ENCODE measurements around the gene CPN2.

CPN2 gene

GRCh38 chr3:194320744-194321243 is 30.3 kb downstream of the CPN2 start:
- Mint-ChIP-seq H3K27ac (ENCODE audit: low read depth) (no peak overlapping the region), H3K27me3 (peaks cover 38% of the 10 kb centered on the region), H3K4me3 (no peak overlapping the region), H3K9me3 (peaks cover 9% of the 10 kb centered on the region), H3K36me3 (ENCODE audit: insufficient read depth) (peaks cover 3% of the 10 kb centered on the region), H3K4me1 (no peaks in the 10 kb centered on the region)
- no peak for DNase-seq (ENCODE audit: low spot score in 2 of 2)
- ATAC-seq (replicated peaks; ENCODE audit: extremely low read depth, poor library complexity, severe bottlenecking), result no peak

GRCh38 chr3:194320100-194320499 is 31.0 kb downstream of the CPN2 start:
- Mint-ChIP-seq H3K36me3 (ENCODE audit: insufficient read depth) (peaks cover 3% of the 10 kb centered on the region), H3K27me3 (peaks cover 43% of the 10 kb centered on the region), H3K9me3 (peaks cover 9% of the 10 kb centered on the region), H3K4me1 (peaks cover 3% of the 10 kb centered on the region), H3K27ac (ENCODE audit: low read depth) (no peak overlapping the region), H3K4me3 (no peak overlapping the region)
- DNase-seq (ENCODE audit: low spot score in 2 of 2) (no peak), ATAC-seq (replicated peaks; ENCODE audit: extremely low read depth, poor library complexity, severe bottlenecking) (no peak)

DNA sequence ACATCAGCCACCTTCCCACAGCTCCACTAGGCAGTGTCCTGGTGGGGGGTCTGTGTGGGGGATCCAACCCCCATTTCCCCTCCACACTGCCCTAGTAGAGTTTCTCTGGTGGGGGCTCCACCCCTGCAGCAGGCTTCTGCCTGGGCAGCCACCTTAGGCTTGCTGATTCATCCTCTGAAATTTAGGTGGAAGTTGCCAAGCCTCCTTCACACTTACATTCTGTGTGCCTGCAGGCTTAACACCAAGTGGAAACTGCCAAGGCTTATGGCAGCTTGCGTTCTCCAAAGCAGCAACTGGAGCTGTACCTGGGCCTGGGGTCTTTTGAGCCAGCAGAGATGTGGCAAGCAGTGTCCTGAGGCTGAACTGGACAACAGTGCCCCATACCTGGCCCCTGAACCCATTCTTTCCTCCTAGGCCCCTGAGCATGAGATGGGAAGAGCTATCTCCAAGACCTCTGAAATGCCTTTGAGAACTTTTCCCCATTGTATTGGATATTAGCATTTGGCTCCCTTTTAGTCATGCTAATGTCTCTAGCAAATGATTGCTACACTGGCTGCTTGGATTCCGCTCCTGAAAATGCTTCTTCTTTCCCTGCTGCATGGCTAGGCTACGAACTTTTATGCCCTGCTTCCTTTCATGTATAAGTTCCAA is 32.5 kb downstream of the CPN2 start:
- peaks cover 49% of the 10 kb centered on the region for H3K27me3 Mint-ChIP-seq
- H3K4me3 Mint-ChIP-seq, result no peak overlapping the region

DNA sequence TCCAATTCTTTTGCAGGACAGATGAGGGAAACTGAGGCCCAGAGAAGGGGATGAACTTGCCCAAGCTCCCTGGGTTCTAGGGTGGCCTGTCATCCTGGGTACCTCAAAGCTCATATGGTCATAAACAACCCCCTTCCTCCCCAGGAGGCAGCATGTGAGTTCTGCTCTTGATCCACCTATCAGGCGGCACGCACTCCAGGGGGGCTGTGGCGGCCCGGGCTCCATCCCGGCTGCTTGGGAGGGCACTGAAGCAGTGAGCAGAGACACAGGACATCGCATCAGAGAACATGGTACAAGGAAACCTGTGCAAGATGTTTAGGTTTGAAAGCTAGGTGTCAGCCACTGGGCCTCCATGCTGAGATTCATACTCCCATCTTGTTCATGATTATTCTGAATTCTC is 34.2 kb downstream of the CPN2 start:
- Mint-ChIP-seq H3K27me3 (peaks cover 59% of the 10 kb centered on the region), H3K27ac (ENCODE audit: low read depth) (no peak overlapping the region)

More for the DNA sequence above, 32.5 kb downstream of the CPN2 start:
- no peak for ATAC-seq (replicated peaks; ENCODE audit: extremely low read depth, poor library complexity, severe bottlenecking)
- peaks cover 3% of the 10 kb centered on the region for H3K36me3 Mint-ChIP-seq (ENCODE audit: insufficient read depth)
- H3K27ac Mint-ChIP-seq (ENCODE audit: low read depth), result no peak overlapping the region
- H3K9me3 Mint-ChIP-seq, result peaks cover 9% of the 10 kb centered on the region
- DNase-seq (ENCODE audit: low spot score in 2 of 2), result no peak
- H3K4me1 Mint-ChIP-seq, result peaks cover 6% of the 10 kb centered on the region

DNA sequence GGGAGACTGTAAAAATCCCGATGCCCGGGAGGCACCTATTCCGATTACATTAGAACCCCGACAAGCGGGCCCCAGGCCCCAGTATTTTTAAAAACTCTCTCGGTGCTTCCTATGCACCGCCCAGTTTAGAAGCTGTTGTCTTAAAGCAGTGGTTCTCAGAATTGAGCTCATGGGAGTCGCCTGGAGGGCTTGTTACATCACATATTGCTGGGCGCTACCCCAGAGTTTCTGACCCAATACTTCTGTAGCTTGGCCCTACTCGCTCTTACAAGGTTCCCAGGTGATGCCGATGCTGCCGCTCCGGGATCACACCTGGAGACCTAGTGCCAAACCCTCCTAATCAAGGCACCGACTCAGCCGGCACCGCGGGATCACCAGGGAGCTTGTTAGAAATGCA is 35.2 kb downstream of the CPN2 start:
- H3K27me3 Mint-ChIP-seq, result peaks cover 63% of the 10 kb centered on the region
- peaks cover 3% of the 10 kb centered on the region for H3K36me3 Mint-ChIP-seq (ENCODE audit: insufficient read depth)
- H3K4me3 Mint-ChIP-seq, result peak overlapping the region; percentile 4
- peaks cover 9% of the 10 kb centered on the region for H3K9me3 Mint-ChIP-seq
- peaks cover 6% of the 10 kb centered on the region for H3K4me1 Mint-ChIP-seq
- ATAC-seq (replicated peaks; ENCODE audit: extremely low read depth, poor library complexity, severe bottlenecking) (peak; percentile 23), DNase-seq (ENCODE audit: low spot score in 2 of 2) (no peak)
- H3K27ac Mint-ChIP-seq (ENCODE audit: low read depth), result no peak overlapping the region

More for the DNA sequence above, 34.2 kb downstream of the CPN2 start:
- Mint-ChIP-seq H3K36me3 (ENCODE audit: insufficient read depth) (peaks cover 3% of the 10 kb centered on the region), H3K4me1 (peaks cover 6% of the 10 kb centered on the region), H3K4me3 (peak overlapping the region; percentile 4), H3K9me3 (peaks cover 9% of the 10 kb centered on the region)
- ATAC-seq (replicated peaks; ENCODE audit: extremely low read depth, poor library complexity, severe bottlenecking), result no peak
- DNase-seq (ENCODE audit: low spot score in 2 of 2), result no peak

- Mint-ChIP-seq H3K4me3 (peak overlapping the region; percentile 73), H3K27me3 (peaks cover 63% of the 10 kb centered on the region), H3K9me3 (peaks cover 9% of the 10 kb centered on the region), H3K36me3 (ENCODE audit: insufficient read depth) (peaks cover 3% of the 10 kb centered on the region), H3K4me1 (peaks cover 6% of the 10 kb centered on the region), H3K27ac (ENCODE audit: low read depth) (no peak overlapping the region)
- DNase-seq (ENCODE audit: low spot score in 2 of 2), result peak; percentile 67 to 79
- ATAC-seq (replicated peaks; ENCODE audit: extremely low read depth, poor library complexity, severe bottlenecking), result peak; percentile 82
Observed at GRCh38 chr3:194315088-194315964, 35.8 kb downstream of the CPN2 start.

GRCh38 chr3:194314388-194315068 is 36.6 kb downstream of the CPN2 start:
- peaks cover 6% of the 10 kb centered on the region for H3K4me1 Mint-ChIP-seq
- no peak overlapping the region for H3K27ac Mint-ChIP-seq (ENCODE audit: low read depth)
- DNase-seq (ENCODE audit: low spot score in 2 of 2) (no peak), ATAC-seq (replicated peaks; ENCODE audit: extremely low read depth, poor library complexity, severe bottlenecking) (no peak)
- peaks cover 3% of the 10 kb centered on the region for H3K36me3 Mint-ChIP-seq (ENCODE audit: insufficient read depth)
- H3K9me3 Mint-ChIP-seq, result peaks cover 9% of the 10 kb centered on the region
- H3K4me3 Mint-ChIP-seq, result peak overlapping the region; percentile 73
- H3K27me3 Mint-ChIP-seq, result peaks cover 60% of the 10 kb centered on the region

DNA sequence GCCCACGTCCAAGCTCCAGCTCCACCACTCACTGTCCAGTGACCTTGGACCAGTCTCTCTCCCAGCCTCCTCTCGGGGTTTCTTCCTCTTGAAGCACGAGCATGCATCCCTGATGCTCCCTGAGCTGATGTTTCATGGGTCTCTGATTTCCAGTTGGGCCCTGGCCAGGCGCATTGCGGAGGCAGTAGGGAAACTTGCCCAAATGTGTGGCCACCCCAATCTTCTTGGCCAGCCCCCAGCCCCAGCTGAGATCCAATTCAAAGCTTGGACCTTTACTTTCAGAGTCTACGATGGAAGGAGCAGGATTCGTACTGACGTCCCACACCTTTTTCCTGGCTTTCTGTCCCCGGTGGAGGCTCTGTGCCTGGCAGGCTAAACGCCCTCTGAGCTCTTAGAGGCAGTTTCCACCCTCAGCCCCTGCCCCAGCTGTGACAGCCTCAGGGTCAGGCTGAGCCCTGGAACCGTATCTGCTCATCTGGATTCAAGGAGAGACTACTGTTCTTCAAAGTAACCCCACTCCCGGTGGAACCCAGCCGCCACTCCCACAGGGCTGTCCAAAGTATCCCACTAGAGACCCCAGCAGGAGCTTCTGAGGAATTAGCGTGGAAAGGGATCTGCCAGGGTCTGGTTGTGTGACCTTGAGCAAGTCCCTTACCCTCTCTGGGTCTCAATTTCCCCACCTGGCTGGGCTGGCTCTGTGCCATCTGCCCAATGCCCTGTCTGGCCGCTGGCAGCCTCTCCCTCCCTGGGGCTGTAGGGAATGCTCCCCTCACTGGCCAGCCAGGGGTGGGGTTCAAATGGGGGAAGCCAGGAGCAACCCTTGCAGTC is 37.4 kb downstream of the CPN2 start:
- H3K36me3 Mint-ChIP-seq (ENCODE audit: insufficient read depth), result peaks cover 3% of the 10 kb centered on the region
- H3K27me3 Mint-ChIP-seq, result peaks cover 53% of the 10 kb centered on the region
- no peak overlapping the region for H3K4me3 Mint-ChIP-seq
- DNase-seq (ENCODE audit: low spot score in 2 of 2), result no peak
- no peak for ATAC-seq (replicated peaks; ENCODE audit: extremely low read depth, poor library complexity, severe bottlenecking)
- H3K4me1 Mint-ChIP-seq, result peaks cover 6% of the 10 kb centered on the region
- H3K9me3 Mint-ChIP-seq, result peaks cover 1% of the 10 kb centered on the region
- H3K27ac Mint-ChIP-seq (ENCODE audit: low read depth), result no peak overlapping the region

- H3K27ac Mint-ChIP-seq (ENCODE audit: low read depth), result no peak overlapping the region
- DNase-seq (ENCODE audit: low spot score in 2 of 2) (no peak), ATAC-seq (replicated peaks; ENCODE audit: extremely low read depth, poor library complexity, severe bottlenecking) (no peak)
- H3K4me1 Mint-ChIP-seq, result peaks cover 6% of the 10 kb centered on the region
- peaks cover 3% of the 10 kb centered on the region for H3K36me3 Mint-ChIP-seq (ENCODE audit: insufficient read depth)
- no peaks in the 10 kb centered on the region for H3K9me3 Mint-ChIP-seq
- H3K4me3 Mint-ChIP-seq, result no peak overlapping the region
- peaks cover 43% of the 10 kb centered on the region for H3K27me3 Mint-ChIP-seq
Observed at GRCh38 chr3:194312743-194313281, 38.3 kb downstream of the CPN2 start.

GRCh38 chr3:194312186-194312742 is 38.9 kb downstream of the CPN2 start:
- no peak overlapping the region for H3K27ac Mint-ChIP-seq (ENCODE audit: low read depth)
- H3K9me3 Mint-ChIP-seq, result no peaks in the 10 kb centered on the region
- DNase-seq (ENCODE audit: low spot score in 2 of 2) (no peak), ATAC-seq (replicated peaks; ENCODE audit: extremely low read depth, poor library complexity, severe bottlenecking) (no peak)
- H3K36me3 Mint-ChIP-seq (ENCODE audit: insufficient read depth), result peaks cover 3% of the 10 kb centered on the region
- H3K4me1 Mint-ChIP-seq, result peaks cover 9% of the 10 kb centered on the region
- peaks cover 37% of the 10 kb centered on the region for H3K27me3 Mint-ChIP-seq
- no peak overlapping the region for H3K4me3 Mint-ChIP-seq

DNA sequence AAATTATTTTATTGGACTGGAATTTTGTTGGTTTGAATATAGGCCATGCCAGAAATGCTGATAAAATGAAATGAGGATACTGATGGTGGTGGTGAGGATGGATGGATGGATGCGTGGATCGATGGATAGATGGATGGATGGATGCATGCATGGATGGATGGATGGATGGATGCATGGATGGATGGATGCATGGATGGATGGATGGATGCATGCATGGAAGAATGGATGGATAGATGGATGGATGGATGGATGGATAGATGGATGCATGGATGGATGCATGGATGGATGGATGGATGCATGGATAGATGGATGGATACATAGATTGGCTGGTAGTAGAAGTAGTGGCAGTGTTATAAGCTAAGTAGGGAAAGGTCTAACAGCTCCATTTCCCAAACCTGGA is 40.1 kb downstream of the CPN2 start:
- Mint-ChIP-seq H3K27me3 (peaks cover 25% of the 10 kb centered on the region), H3K4me3 (no peak overlapping the region), H3K27ac (ENCODE audit: low read depth) (no peak overlapping the region), H3K9me3 (no peaks in the 10 kb centered on the region), H3K36me3 (ENCODE audit: insufficient read depth) (peaks cover 2% of the 10 kb centered on the region), H3K4me1 (peaks cover 22% of the 10 kb centered on the region)
- ATAC-seq (replicated peaks; ENCODE audit: extremely low read depth, poor library complexity, severe bottlenecking) (no peak), DNase-seq (ENCODE audit: low spot score in 2 of 2) (no peak)

Data from central memory CD8-positive, alpha-beta T cell (primary cell).